Measurements from ENCODE around the gene GEMIN8.

GRCh38 chrX:14073071-14073470, 43.4 kb upstream of the GEMIN8 start:
- no peak for TF ChIP-seq CTCF (IDR thresholded peaks at IDR 0.05; ENCODE audit: poor library complexity, severe bottlenecking)
- TF ChIP-seq POLR2AphosphoS5 (IDR thresholded peaks at IDR 0.05) = no peak
